Osteocyte (in vitro differentiated cells): ENCODE results near the gene MTUS2. TPM values are rescaled to one million over a fixed set of nuclear protein-coding genes. Genes with fewer than 3 reads are reported as not detected.

Source experiments
- DNase-seq: peaks from one replicate; pipeline ENCODE4 v3.0.0; 2021; ENCODE audit warnings: mixed read lengths; ENCODE audit not compliant: unreplicated experiment; ENCODE audit errors: extremely low spot score
- H3K27ac Mint-ChIP-seq: one replicate; pipeline ENCODE4 v1.8.0; 2021; ENCODE audit warnings: mild to moderate bottlenecking, mixed read lengths; ENCODE audit not compliant: unreplicated experiment
- H3K27me3 Mint-ChIP-seq: one replicate; pipeline ENCODE4 v1.8.0; 2021; ENCODE audit warnings: mixed read lengths; ENCODE audit not compliant: unreplicated experiment
- H3K36me3 Mint-ChIP-seq: one replicate; pipeline ENCODE4 v1.8.0; 2021; ENCODE audit warnings: mixed read lengths; ENCODE audit not compliant: unreplicated experiment
- H3K4me1 Mint-ChIP-seq: one replicate; pipeline ENCODE4 v1.8.0; 2021; ENCODE audit warnings: mixed read lengths; ENCODE audit not compliant: unreplicated experiment
- H3K4me3 Mint-ChIP-seq: one replicate; pipeline ENCODE4 v1.8.0; 2021; ENCODE audit warnings: mild to moderate bottlenecking, moderate library complexity, mixed read lengths; ENCODE audit not compliant: unreplicated experiment
- H3K9me3 Mint-ChIP-seq: one replicate; pipeline ENCODE4 v1.8.0; 2021; ENCODE audit warnings: mixed read lengths; ENCODE audit not compliant: unreplicated experiment
- CTCF ChIP-seq: fragments of 200-600 bp; sonication (generic); IDR thresholded peaks from 2 replicates; pipeline ENCODE4 v1.5.0; 2021; ENCODE audit warnings: antibody characterized with exemption, mild to moderate bottlenecking, moderate library complexity
- total RNA-seq: library from RNA; stranded (reverse); gene quantifications from 2 replicates; pipeline ENCODE4 v1.2.1, GENCODE V29; 2021

The MTUS2 gene
- total RNA-seq, 1 donor from 2014 or later: 0.05 TPM

GRCh38 chr13:28964052-28964451 is 143.9 kb downstream of the MTUS2 start:
- TF ChIP-seq CTCF: no peak
- Mint-ChIP-seq H3K27ac (no peak overlapping the region), H3K4me1 (no peaks in the 10 kb centered on the region), H3K36me3 (no peaks in the 10 kb centered on the region), H3K27me3 (peaks cover 4% of the 10 kb centered on the region), H3K9me3 (no peaks in the 10 kb centered on the region), H3K4me3 (no peak overlapping the region)
- no peak for DNase-seq

- no peaks in the 10 kb centered on the region for H3K4me1 Mint-ChIP-seq
- DNase-seq: no peak
- no peaks in the 10 kb centered on the region for H3K9me3 Mint-ChIP-seq
- no peak overlapping the region for H3K27ac Mint-ChIP-seq
- no peak for TF ChIP-seq CTCF
- H3K4me3 Mint-ChIP-seq: no peak overlapping the region
- H3K36me3 Mint-ChIP-seq: no peaks in the 10 kb centered on the region
- H3K27me3 Mint-ChIP-seq: peaks cover 4% of the 10 kb centered on the region
Measured at GRCh38 chr13:28964803-28965202, 144.7 kb downstream of the MTUS2 start.

GRCh38 chr13:28967029-28967915 is 147.1 kb downstream of the MTUS2 start:
- H3K36me3 Mint-ChIP-seq: no peaks in the 10 kb centered on the region
- H3K4me1 Mint-ChIP-seq: no peaks in the 10 kb centered on the region
- no peak for TF ChIP-seq CTCF
- no peak overlapping the region for H3K27ac Mint-ChIP-seq
- DNase-seq: no peak
- no peaks in the 10 kb centered on the region for H3K27me3 Mint-ChIP-seq
- no peaks in the 10 kb centered on the region for H3K9me3 Mint-ChIP-seq
- H3K4me3 Mint-ChIP-seq: no peak overlapping the region

GRCh38 chr13:28976195-28976594 is 156.1 kb downstream of the MTUS2 start:
- H3K4me1 Mint-ChIP-seq: no peaks in the 10 kb centered on the region
- H3K4me3 Mint-ChIP-seq: no peak overlapping the region
- no peak overlapping the region for H3K27ac Mint-ChIP-seq
- no peaks in the 10 kb centered on the region for H3K36me3 Mint-ChIP-seq
- peaks cover 20% of the 10 kb centered on the region for H3K27me3 Mint-ChIP-seq
- DNase-seq: no peak
- no peaks in the 10 kb centered on the region for H3K9me3 Mint-ChIP-seq
- no peak for TF ChIP-seq CTCF

GRCh38 chr13:28976636-28977035 is 156.5 kb downstream of the MTUS2 start:
- H3K27ac Mint-ChIP-seq: no peak overlapping the region

More at GRCh38 chr13:28976636-28977035, 156.5 kb downstream of the MTUS2 start:
- H3K4me3 Mint-ChIP-seq: no peak overlapping the region
- TF ChIP-seq CTCF: no peak
- H3K36me3 Mint-ChIP-seq: no peaks in the 10 kb centered on the region
- peaks cover 20% of the 10 kb centered on the region for H3K27me3 Mint-ChIP-seq
- H3K4me1 Mint-ChIP-seq: no peaks in the 10 kb centered on the region
- no peaks in the 10 kb centered on the region for H3K9me3 Mint-ChIP-seq
- no peak for DNase-seq
